A673 (cell line): ENCODE measurements around the gene RACGAP1. TPM values are rescaled to one million over a fixed set of nuclear protein-coding genes. Genes with fewer than 3 reads are reported as not detected.

Experiments used
- BruUV-seq: library from RNA; stranded (reverse); fragments of 400-500 nt; replicated peaks from 2 replicates; lab custom pipeline; 2021; lab: Mats Ljungman, UMichigan
- CTCF ChIA-PET: fragments of 300-600 bp; sonication (Branson Sonifier 250); formaldehyde crosslinking; loops from one replicate; lab custom pipeline; 2022; ENCODE audit warnings: antibody characterized with exemption; lab: Charles Lee
- POLR2A ChIA-PET: fragments of 300-600 bp; sonication (Branson Sonifier 250); formaldehyde crosslinking; loops from one replicate; lab custom pipeline; 2022; ENCODE audit warnings: antibody characterized with exemption; ENCODE audit not compliant: low non-redundant PET; lab: Charles Lee
- DNase-seq: peaks from one replicate; pipeline ENCODE4 v3.0.0-alpha.2; 2015; ENCODE audit warnings: low spot score
- H3K27ac ChIP-seq: fragments of 200-600 bp; sonication (generic); 2 replicates; pipeline ENCODE4 v1.5.1; 2016; ENCODE audit warnings: mixed run types, low read depth, mild to moderate bottlenecking, mixed read lengths, antibody characterized with exemption, low read length; ENCODE audit not compliant: poor library complexity, severe bottlenecking
- H3K27me3 ChIP-seq: fragments of 200-600 bp; sonication (generic); replicated peaks from 2 replicates; pipeline ENCODE4 v1.6.1; 2017; ENCODE audit warnings: mixed run types, low read depth, mild to moderate bottlenecking, mixed read lengths, antibody characterized with exemption, low read length; ENCODE audit not compliant: insufficient read depth, poor library complexity
- H3K36me3 ChIP-seq: fragments of 200-600 bp; sonication (generic); 2 replicates; pipeline ENCODE4 v1.6.1; 2016; ENCODE audit warnings: mixed run types, mild to moderate bottlenecking, mixed read lengths, antibody characterized with exemption, low read length; ENCODE audit not compliant: insufficient read depth, poor library complexity, severe bottlenecking
- H3K4me1 ChIP-seq: fragments of 200-600 bp; sonication (generic); 2 replicates; pipeline ENCODE4 v1.6.1; 2017; ENCODE audit warnings: mixed run types, mild to moderate bottlenecking, mixed read lengths, antibody characterized with exemption, low read length; ENCODE audit not compliant: insufficient read depth, poor library complexity, severe bottlenecking
- H3K4me3 ChIP-seq: fragments of 200-600 bp; sonication (generic); 2 replicates; pipeline ENCODE4 v1.5.1; 2016; ENCODE audit warnings: low read depth, mixed run types, mild to moderate bottlenecking, mixed read lengths, low read length; ENCODE audit not compliant: poor library complexity, severe bottlenecking
- H3K9me3 ChIP-seq: fragments of 200-600 bp; sonication (generic); 2 replicates; pipeline ENCODE4 v1.6.1; 2016; ENCODE audit warnings: mixed run types, low read depth, mild to moderate bottlenecking, mixed read lengths, antibody characterized with exemption, low read length; ENCODE audit not compliant: poor library complexity, severe bottlenecking
- EZH2 ChIP-seq: fragments of 200-600 bp; sonication (generic); IDR thresholded peaks from 2 replicates; pipeline ENCODE4 v1.6.1; 2017; ENCODE audit warnings: borderline replicate concordance, low read depth, mild to moderate bottlenecking, mixed read lengths, antibody characterized with exemption, low read length; ENCODE audit not compliant: poor library complexity, severe bottlenecking
- intact Hi-C: fragments of 100-400 bp; cut with micrococcal nuclease; formaldehyde crosslinking; loops from one replicate; pipeline ENCODE4 v1.10.0; 2022; ENCODE audit not compliant: unreplicated experiment
- total RNA-seq: library from RNA; stranded (reverse); gene quantifications from 2 replicates; pipeline ENCODE4 v1.2.3, GENCODE V29; 2021
- TF ChIP-seq, protein P1 (sequence below): fragments of 300-800, 200-600 bp; sonication (generic); conservative IDR thresholded peaks from 2 replicates; pipeline ENCODE4 v1.5.1; 2017; ENCODE audit warnings: low read depth, mild to moderate bottlenecking, antibody characterized with exemption, low read length, moderate library complexity, mixed read lengths

Gene RACGAP1
- total RNA-seq, 1 experiment from 2014 or later: 173 TPM

DNA sequence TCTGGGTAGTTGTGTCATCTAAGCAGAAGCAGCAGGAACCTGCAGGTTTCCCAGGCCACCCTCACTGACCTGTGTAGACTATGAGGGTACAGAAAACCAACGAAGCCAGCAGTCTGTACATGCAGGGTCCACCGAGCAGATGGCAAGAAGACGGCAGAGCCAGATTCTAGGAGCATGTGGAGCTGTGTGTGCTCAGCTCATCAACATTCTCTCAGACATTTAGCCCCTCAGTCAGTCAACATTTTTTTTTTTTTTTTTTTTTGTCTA, 24.8 kb upstream of the RACGAP1 start:
- H3K27me3 ChIP-seq: no peaks in the 10 kb centered on the region
- POLR2A ChIA-PET: interaction anchor here (0.6 to 0.7 kb wide), 4 partner anchors 10 to 1956 kb away, joined by 4 to 14 read pairs (median 6); partner anchors contain the start of gene CERS5
- DNase-seq: no peak
- CTCF ChIA-PET: interaction anchor here (0.6 to 1.9 kb wide), 4 partner anchors 9 to 83 kb away, joined by 7 to 12 read pairs (median 8); no protein-coding TSS in a partner anchor
- no peaks in the 10 kb centered on the region for H3K9me3 ChIP-seq
- no peaks in the 10 kb centered on the region for H3K36me3 ChIP-seq
- H3K4me1 ChIP-seq: peaks cover 21% of the 10 kb centered on the region
- peak overlapping the region; percentile 26 for H3K4me3 ChIP-seq
- no peak for TF ChIP-seq EZH2
- TF ChIP-seq, protein P1, sequence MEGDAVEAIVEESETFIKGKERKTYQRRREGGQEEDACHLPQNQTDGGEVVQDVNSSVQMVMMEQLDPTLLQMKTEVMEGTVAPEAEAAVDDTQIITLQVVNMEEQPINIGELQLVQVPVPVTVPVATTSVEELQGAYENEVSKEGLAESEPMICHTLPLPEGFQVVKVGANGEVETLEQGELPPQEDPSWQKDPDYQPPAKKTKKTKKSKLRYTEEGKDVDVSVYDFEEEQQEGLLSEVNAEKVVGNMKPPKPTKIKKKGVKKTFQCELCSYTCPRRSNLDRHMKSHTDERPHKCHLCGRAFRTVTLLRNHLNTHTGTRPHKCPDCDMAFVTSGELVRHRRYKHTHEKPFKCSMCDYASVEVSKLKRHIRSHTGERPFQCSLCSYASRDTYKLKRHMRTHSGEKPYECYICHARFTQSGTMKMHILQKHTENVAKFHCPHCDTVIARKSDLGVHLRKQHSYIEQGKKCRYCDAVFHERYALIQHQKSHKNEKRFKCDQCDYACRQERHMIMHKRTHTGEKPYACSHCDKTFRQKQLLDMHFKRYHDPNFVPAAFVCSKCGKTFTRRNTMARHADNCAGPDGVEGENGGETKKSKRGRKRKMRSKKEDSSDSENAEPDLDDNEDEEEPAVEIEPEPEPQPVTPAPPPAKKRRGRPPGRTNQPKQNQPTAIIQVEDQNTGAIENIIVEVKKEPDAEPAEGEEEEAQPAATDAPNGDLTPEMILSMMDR: no peak
- no TSS peak for BruUV-seq
- intact Hi-C loops: no loop called here
- H3K27ac ChIP-seq: peak overlapping the region; percentile 60

DNA sequence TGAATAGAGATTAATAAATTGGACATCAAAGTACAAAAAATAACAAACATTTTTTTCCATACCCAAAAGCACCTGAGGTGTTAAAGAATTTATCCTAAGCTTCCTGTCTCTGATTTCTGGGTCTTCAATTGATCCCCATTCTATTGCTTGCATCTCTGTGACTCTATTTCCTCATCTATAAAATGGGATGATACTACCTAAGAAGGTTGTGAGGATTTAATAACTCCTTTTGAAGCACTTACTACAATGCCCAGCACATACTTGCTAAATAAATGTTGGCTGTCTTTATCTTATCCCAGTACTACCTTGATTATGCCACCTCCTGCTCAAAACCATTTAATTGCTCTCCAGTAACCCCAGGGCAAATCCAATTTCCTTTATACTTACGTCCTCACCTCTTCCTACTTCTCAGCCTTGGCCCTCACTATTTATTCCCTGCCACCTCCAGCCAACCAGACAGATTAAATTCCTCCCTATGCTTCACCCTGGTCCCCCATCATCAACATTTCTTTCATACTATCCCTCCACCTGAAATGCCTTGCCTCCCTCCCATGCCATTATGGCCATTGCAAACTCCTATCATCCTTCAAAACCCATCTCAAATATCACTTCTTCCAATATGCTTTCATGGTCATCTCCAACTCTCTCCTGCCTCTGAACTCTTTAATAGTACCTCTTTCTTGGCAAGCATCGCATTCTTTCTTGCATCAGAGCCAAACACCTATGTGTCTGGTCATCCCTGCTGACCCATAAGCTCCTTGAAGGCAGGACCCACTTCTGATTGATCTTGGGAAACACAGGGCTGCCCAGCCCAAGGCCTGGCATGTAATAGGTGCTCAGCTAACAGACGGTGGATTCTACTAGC, 24.2 kb upstream of the RACGAP1 start:
- peaks cover 21% of the 10 kb centered on the region for H3K4me1 ChIP-seq
- intact Hi-C loops: no loop called here
- H3K36me3 ChIP-seq: no peaks in the 10 kb centered on the region
- no peaks in the 10 kb centered on the region for H3K9me3 ChIP-seq
- no peak for DNase-seq
- TF ChIP-seq EZH2: no peak
- TF ChIP-seq, protein P1: no peak
- peak overlapping the region; percentile 60 for H3K27ac ChIP-seq
- no peak overlapping the region for H3K4me3 ChIP-seq
- BruUV-seq: no TSS peak
- ChIA-PET CTCF (interaction anchor here (0.6 to 1.9 kb wide), 3 partner anchors 10 to 21 kb away, joined by 7 to 12 read pairs (median 8); no protein-coding TSS in a partner anchor), POLR2A (interaction anchor here (0.6 kb wide), 3 partner anchors 9 to 1957 kb away, joined by 4 to 8 read pairs (median 5); partner anchors contain the start of gene CERS5)
- no peaks in the 10 kb centered on the region for H3K27me3 ChIP-seq

DNA sequence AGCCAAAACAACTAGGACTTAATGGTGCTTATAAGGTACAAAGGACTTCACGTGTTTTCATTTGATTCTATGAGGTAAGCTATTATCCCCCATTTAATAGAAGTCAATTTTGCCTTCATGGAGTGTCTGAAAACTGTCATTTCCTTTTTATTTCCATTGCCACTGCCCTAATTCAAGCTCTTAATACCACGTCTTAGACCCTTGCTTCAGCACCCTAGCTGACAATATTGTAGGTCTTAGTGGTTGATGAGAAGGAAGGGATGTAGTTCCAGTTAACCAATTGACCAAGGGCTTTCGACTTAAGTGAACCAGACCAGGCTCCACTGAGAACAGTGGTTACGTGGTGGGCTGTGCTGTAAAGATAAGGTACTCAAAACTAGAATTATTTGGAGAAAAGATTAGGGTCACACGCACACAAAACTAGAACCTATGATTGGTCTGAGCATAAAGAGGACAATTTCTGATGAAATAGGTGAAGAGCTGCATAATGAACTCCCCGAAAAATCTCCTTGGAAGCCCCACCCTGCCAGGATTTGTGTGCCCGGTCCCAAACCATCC, 22.5 kb upstream of the RACGAP1 start:
- Histone ChIP-seq H3K27ac (no peak overlapping the region), H3K4me1 (peaks cover 21% of the 10 kb centered on the region), H3K9me3 (no peaks in the 10 kb centered on the region), H3K36me3 (no peaks in the 10 kb centered on the region), H3K27me3 (no peaks in the 10 kb centered on the region), H3K4me3 (no peak overlapping the region)
- no TSS peak for BruUV-seq
- intact Hi-C loops: no loop called here
- CTCF ChIA-PET: no interaction called here
- DNase-seq: no peak
- POLR2A ChIA-PET: no interaction called here
- no peak for TF ChIP-seq EZH2
- TF ChIP-seq, protein P1: no peak
